CD4-positive, alpha-beta memory T cell (primary cell): ENCODE measurements around the gene ORAI1. TPM values are rescaled to one million over a fixed set of nuclear protein-coding genes. Genes with fewer than 3 reads are reported as not detected.
A peak's percentile ranks its signal among the peaks of the same experiment; 100 is the strongest.
"Not testable (repeated sequence)": the region's sequence is repeated elsewhere in the genome, so short reads cannot be mapped to it uniquely, and the experiment has no call there.

Source experiments
- CTCF ChIA-PET: fragments of 350-600 bp; sonication (Branson Sonifier 250); formaldehyde crosslinking; loops from one replicate; lab custom pipeline; 2021; ENCODE audit warnings: inconsistent platforms; ENCODE audit not compliant: partially characterized antibody; lab: Charles Lee
- POLR2A ChIA-PET: fragments of 350-600 bp; sonication (Branson Sonifier 250); formaldehyde crosslinking; loops from one replicate; lab custom pipeline; 2021; ENCODE audit not compliant: partially characterized antibody; lab: Charles Lee
- DNase-seq, 5 donors: peaks; one replicate each; pipeline versions ENCODE4 v3.0.0 to v3.0.0-alpha.2; 2020 to 2022; ENCODE audit warnings: mixed read lengths in 1 of 5
- H3K27ac ChIP-seq: one replicate; pipeline ENCODE4 v1.7.0; 2013; ENCODE audit warnings: low read depth, low read length
- H3K27me3 ChIP-seq: 2 replicates; pipeline ENCODE4 v1.7.0; 2013; ENCODE audit warnings: mild to moderate bottlenecking, low read length, moderate library complexity; ENCODE audit not compliant: insufficient read depth
- H3K36me3 ChIP-seq: 2 replicates; pipeline ENCODE4 v1.7.0; 2013; ENCODE audit warnings: mild to moderate bottlenecking, low read length, moderate library complexity; ENCODE audit not compliant: insufficient read depth
- H3K4me1 ChIP-seq: 2 replicates; pipeline ENCODE4 v1.7.0; 2013; ENCODE audit warnings: mild to moderate bottlenecking, low read length, moderate library complexity; ENCODE audit not compliant: insufficient read depth
- H3K4me3 ChIP-seq, 2 donors: one replicate each; pipeline ENCODE4 v1.7.0; 2013; ENCODE audit warnings: low read length in 2 of 2, mild to moderate bottlenecking in 1 of 2
- H3K9me3 ChIP-seq, 2 donors: one replicate each; pipeline ENCODE4 v1.7.0; 2013; ENCODE audit warnings: low read length in 2 of 2, control low read depth in 1 of 2; ENCODE audit not compliant: control insufficient read depth in 1 of 2
- H3K27ac Mint-ChIP-seq, 7 donors: one replicate each; pipeline ENCODE4 v1.8.0; 2020 to 2021; ENCODE audit warnings: mixed read lengths in 7 of 7, mild to moderate bottlenecking in 6 of 7, inconsistent platforms in 3 of 7, moderate library complexity in 3 of 7
- H3K27me3 Mint-ChIP-seq, 2 donors: one replicate each; pipeline ENCODE4 v1.8.0; 2020 to 2021; ENCODE audit warnings: mixed read lengths in 2 of 2
- H3K36me3 Mint-ChIP-seq, 2 donors: one replicate each; pipeline ENCODE4 v1.8.0; 2020 to 2021; ENCODE audit warnings: mixed read lengths in 2 of 2, inconsistent platforms in 1 of 2, mild to moderate bottlenecking in 1 of 2
- H3K4me1 Mint-ChIP-seq, 4 donors: one replicate each; pipeline ENCODE4 v1.8.0; 2020 to 2021; ENCODE audit warnings: mixed read lengths in 4 of 4, mild to moderate bottlenecking in 1 of 4
- H3K4me3 Mint-ChIP-seq, 8 donors: one replicate each; pipeline ENCODE4 v1.8.0; 2020 to 2021; ENCODE audit warnings: mixed read lengths in 8 of 8, mild to moderate bottlenecking in 7 of 8, moderate library complexity in 6 of 8, inconsistent platforms in 3 of 8
- H3K9me3 Mint-ChIP-seq, 8 donors: one replicate each; pipeline ENCODE4 v1.8.0; 2020 to 2021; ENCODE audit warnings: mixed read lengths in 8 of 8, mild to moderate bottlenecking in 5 of 8, inconsistent platforms in 3 of 8, moderate library complexity in 1 of 8
- intact Hi-C: fragments of 100-400 bp; cut with micrococcal nuclease; formaldehyde crosslinking; loops from one replicate; pipeline ENCODE4 v1.15.1; 2023
- polyA plus RNA-seq, 2 donors: library from polyadenylated mRNA; unstranded; fragments of 300-500 nt; fragmentation: Illumina TruSeq; gene quantifications; one replicate each; pipeline ENCODE4 v1.2.3, GENCODE V29; 2021
- total RNA-seq, 2 experiments: library from RNA; stranded (reverse); gene quantifications; one replicate each; pipeline ENCODE4 v1.2.3, GENCODE V29; 2021

Gene ORAI1
- total and polyA plus RNA-seq, 4 experiments from 2014 or later, result 48.8 to 235 (median 119) TPM

- POLR2A ChIA-PET, result interaction anchor here (1.2 to 7.5 kb wide), 4 partner anchors 8 to 87 kb away, joined by 3 to 305 read pairs (median 67); partner anchors contain the start of genes KDM2B and ORAI1
- peak overlapping the region in 4 of 8 donors; percentile 17 to 76 (median 63) for H3K4me3 Mint-ChIP-seq
Measured at GRCh38 chr12:121666829-121667228, 40.5 kb downstream of the ORAI1 start.

DNA sequence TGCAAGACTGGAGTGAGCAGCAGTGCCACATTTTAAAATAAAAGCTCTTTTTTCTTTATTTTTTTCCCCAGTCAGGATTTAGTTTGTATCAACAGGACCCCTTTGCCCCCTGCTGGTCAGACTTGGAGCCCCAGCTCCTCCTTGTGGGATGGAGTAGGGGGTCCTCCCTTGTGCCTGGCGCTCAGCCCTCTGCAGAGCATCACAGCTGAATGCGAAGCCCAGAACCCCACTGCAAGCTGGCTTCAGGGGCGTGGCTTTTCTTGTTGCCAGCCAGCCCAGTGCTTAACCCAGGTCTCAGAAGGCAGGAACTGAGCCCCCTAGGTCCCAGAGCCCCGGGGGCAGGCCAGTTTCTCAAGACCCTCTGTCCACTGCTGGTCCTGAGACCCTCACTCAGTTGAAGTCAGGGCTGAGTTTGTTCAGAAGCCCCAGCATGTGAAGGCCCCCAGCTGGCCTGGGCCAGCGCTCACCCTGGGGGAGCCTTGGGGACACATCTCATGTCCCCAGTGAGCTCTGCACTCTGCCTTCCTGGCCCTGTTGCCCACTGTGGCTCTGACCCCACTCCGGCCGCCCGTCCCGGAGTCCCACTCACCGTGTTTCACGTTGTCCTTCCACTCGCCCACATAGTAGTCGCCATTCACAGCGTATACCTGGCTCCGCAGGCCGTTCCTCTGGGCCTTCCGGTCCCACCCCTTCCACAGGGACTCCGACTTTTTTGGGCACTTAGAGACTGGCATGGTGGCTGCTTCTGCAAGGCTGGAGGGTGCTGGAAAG is 42.6 kb downstream of the ORAI1 start:
- Histone ChIP-seq H3K9me3 (no peaks in the 10 kb centered on the region), H3K36me3 (no peaks in the 10 kb centered on the region), H3K27me3 (no peaks in the 10 kb centered on the region), H3K27ac (no peak overlapping the region), H3K4me1 (peaks cover 62% of the 10 kb centered on the region), H3K4me3 (no peak overlapping the region)
- peak; percentile 36 to 62 (median 48) for DNase-seq
- Mint-ChIP-seq H3K27ac (peak overlapping the region; percentile 70 to 91 (median 84)), H3K4me3 (peak overlapping the region in 4 of 8 donors; percentile 21 to 62 (median 46)), H3K4me1 (peaks cover 26 to 71% (median 48%) of the 10 kb centered on the region in 4 donors), H3K36me3 (peaks cover 3 to 11% of the 10 kb centered on the region in 2 donors), H3K9me3 (peaks cover 0 to 2% (median 0%) of the 10 kb centered on the region in 8 donors), H3K27me3 (no peaks in the 10 kb centered on the region)
- intact Hi-C loops, result loop anchor here (1.0 kb wide), 1 partner anchor 117 kb away; no protein-coding TSS in a partner anchor
- CTCF ChIA-PET, result interaction anchor here (0.6 to 6.7 kb wide), 37 partner anchors 11 to 334 kb away, joined by 3 to 169 read pairs (median 5); partner anchors contain the start of gene ORAI1
- POLR2A ChIA-PET, result interaction anchor here (0.5 to 7.5 kb wide), 19 partner anchors 10 to 268 kb away, joined by 3 to 305 read pairs (median 4); partner anchors contain the start of gene ORAI1

More at GRCh38 chr12:121666829-121667228, 40.5 kb downstream of the ORAI1 start:
- H3K27ac ChIP-seq, H3K27me3 Mint-ChIP-seq, H3K36me3 Mint-ChIP-seq, H3K9me3 ChIP-seq, H3K4me3 ChIP-seq, DNase-seq, H3K36me3 ChIP-seq, H3K27me3 ChIP-seq, intact Hi-C loops, H3K9me3 Mint-ChIP-seq: not testable (repeated sequence)
- H3K27ac Mint-ChIP-seq, result peak overlapping the region; percentile 29 to 93 (median 84)
- CTCF ChIA-PET, result interaction anchor here (0.8 to 6.7 kb wide), 5 partner anchors 9 to 115 kb away, joined by 3 to 124 read pairs (median 20); no protein-coding TSS in a partner anchor
- H3K4me1 ChIP-seq, result peaks cover 73% of the 10 kb centered on the region
- H3K4me1 Mint-ChIP-seq, result peaks cover 24 to 74% (median 51%) of the 10 kb centered on the region in 4 donors

DNA sequence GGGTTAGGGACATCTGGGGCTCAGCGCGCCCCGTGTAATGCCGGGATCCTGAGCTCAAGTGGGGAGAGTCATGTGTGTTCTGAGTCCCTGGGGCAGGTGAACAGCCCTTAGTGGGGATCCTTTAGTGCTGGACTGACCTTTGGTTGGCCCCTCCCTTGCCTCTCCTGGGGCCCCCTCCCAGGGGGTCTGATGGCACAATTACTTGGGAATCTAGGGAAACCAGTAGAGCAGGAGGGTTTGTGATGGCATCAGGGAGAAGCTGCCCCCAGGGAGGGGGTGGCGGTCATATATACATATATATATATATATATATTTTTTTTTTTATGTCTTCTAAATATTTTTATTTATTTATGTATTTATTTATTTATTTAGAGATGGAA is 43.2 kb downstream of the ORAI1 start, which contains the start of gene MORN3:
MORN3 (minus strand) TSS at position 134 of the 380 bp plus-strand sequence. CDS start 171 bp downstream, outside the sequence.
- CTCF ChIA-PET, result interaction anchor here (0.8 to 6.7 kb wide), 16 partner anchors 11 to 192 kb away, joined by 3 to 169 read pairs (median 14); partner anchors contain the start of gene ORAI1

GRCh38 chr12:121673013-121673511 is 46.7 kb downstream of the ORAI1 start:
- peak in 1 of 5 donors; percentile 58 for DNase-seq
- peak overlapping the region; percentile 100 for H3K27ac Mint-ChIP-seq
- H3K9me3 ChIP-seq, result no peaks in the 10 kb centered on the region
- H3K4me1 ChIP-seq, result peaks cover 31% of the 10 kb centered on the region
- H3K4me3 ChIP-seq, result peak overlapping the region; percentile 53 to 62
- H3K27ac ChIP-seq, result peak overlapping the region; percentile 99
- intact Hi-C loops, result loop anchor here (2.0 to 10.0 kb wide), 3 partner anchors 92 to 268 kb away; partner anchors contain the start of genes KDM2B and RNF34
- ChIA-PET POLR2A (interaction anchor here (0.6 to 7.5 kb wide), 28 partner anchors 8 to 1929 kb away, joined by 3 to 305 read pairs (median 10); partner anchors contain the start of genes DDX55, KDM2B, ORAI1 and RHOF), CTCF (interaction anchor here (1.4 to 6.7 kb wide), 7 partner anchors 14 to 122 kb away, joined by 5 to 169 read pairs (median 52); partner anchors contain the start of genes KDM2B and ORAI1)
- peaks cover 0 to 10% of the 10 kb centered on the region in 2 donors for H3K36me3 Mint-ChIP-seq
- H3K4me3 Mint-ChIP-seq, result peak overlapping the region; percentile 90 to 99 (median 96)
- H3K4me1 Mint-ChIP-seq, result peaks cover 9 to 43% (median 25%) of the 10 kb centered on the region in 4 donors
- H3K27me3 Mint-ChIP-seq, result no peaks in the 10 kb centered on the region
- H3K36me3 ChIP-seq, result no peaks in the 10 kb centered on the region
- no peaks in the 10 kb centered on the region for H3K9me3 Mint-ChIP-seq
- H3K27me3 ChIP-seq, result no peaks in the 10 kb centered on the region

More for the DNA sequence above, 43.2 kb downstream of the ORAI1 start, which contains the start of gene MORN3:
- POLR2A ChIA-PET, result interaction anchor here (0.6 to 7.5 kb wide), 13 partner anchors 10 to 269 kb away, joined by 3 to 305 read pairs (median 7); partner anchors contain the start of gene ORAI1
- Mint-ChIP-seq H3K27me3 (no peaks in the 10 kb centered on the region), H3K4me3 (peak within 1 kb of the TSS in 4 of 8 donors; percentile 21 to 62 (median 50)), H3K27ac (peak within 1 kb of the TSS; percentile 70 to 100 (median 88)), H3K36me3 (peaks cover 3 to 10% of the 10 kb centered on the region in 2 donors), H3K9me3 (peaks cover 0 to 2% (median 0%) of the 10 kb centered on the region in 8 donors), H3K4me1 (peaks cover 23 to 67% (median 43%) of the 10 kb centered on the region in 4 donors)
- no peaks in the 10 kb centered on the region for H3K36me3 ChIP-seq
- H3K4me3 ChIP-seq, result no peak within 1 kb of the TSS
- H3K27ac ChIP-seq, result no peak within 1 kb of the TSS
- no peak for DNase-seq
- no peaks in the 10 kb centered on the region for H3K27me3 ChIP-seq
- no peaks in the 10 kb centered on the region for H3K9me3 ChIP-seq
- intact Hi-C loops, result no loop called here
- peaks cover 56% of the 10 kb centered on the region for H3K4me1 ChIP-seq

DNA sequence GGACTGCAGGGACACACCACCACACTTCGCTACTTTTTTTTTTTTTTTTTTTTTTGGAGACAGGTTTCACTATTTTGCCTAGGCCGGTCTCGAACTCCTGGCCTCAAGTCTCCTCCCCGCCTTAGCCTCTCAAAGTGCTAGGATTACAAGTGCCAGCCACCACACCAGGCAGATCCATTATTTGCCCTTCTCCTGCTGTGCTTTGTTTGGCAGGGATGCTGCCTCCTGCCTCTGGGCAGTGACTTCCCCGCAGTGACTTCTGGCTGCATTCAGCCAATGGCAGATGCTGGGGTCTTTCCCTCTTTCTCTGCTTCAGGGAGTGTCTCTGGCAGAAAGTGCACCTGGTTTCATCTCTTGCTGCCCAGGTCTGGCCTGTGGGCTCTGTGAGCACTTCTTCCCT is 49.9 kb downstream of the ORAI1 start:
- Mint-ChIP-seq H3K4me1 (peaks cover 9 to 32% (median 17%) of the 10 kb centered on the region in 4 donors), H3K36me3 (peaks cover 0 to 8% of the 10 kb centered on the region in 2 donors), H3K9me3 (no peaks in the 10 kb centered on the region), H3K4me3 (peak overlapping the region in 2 of 8 donors; percentile 5 to 13), H3K27ac (peak overlapping the region in 4 of 7 donors; percentile 2 to 79 (median 46)), H3K27me3 (no peaks in the 10 kb centered on the region)
- ChIA-PET CTCF (no interaction called here), POLR2A (interaction anchor here (1.1 kb wide), 1 partner anchor 48 kb away, joined by 5 read pairs; no protein-coding TSS in a partner anchor)
- Histone ChIP-seq H3K27ac (no peak overlapping the region), H3K27me3 (no peaks in the 10 kb centered on the region), H3K4me1 (peaks cover 16% of the 10 kb centered on the region), H3K36me3 (no peaks in the 10 kb centered on the region), H3K4me3 (no peak overlapping the region), H3K9me3 (no peaks in the 10 kb centered on the region)
- intact Hi-C loops, result loop anchor here (10.0 kb wide), 1 partner anchor 271 kb away; the partner anchor contains the start of gene RNF34
- DNase-seq, result no peak

DNA sequence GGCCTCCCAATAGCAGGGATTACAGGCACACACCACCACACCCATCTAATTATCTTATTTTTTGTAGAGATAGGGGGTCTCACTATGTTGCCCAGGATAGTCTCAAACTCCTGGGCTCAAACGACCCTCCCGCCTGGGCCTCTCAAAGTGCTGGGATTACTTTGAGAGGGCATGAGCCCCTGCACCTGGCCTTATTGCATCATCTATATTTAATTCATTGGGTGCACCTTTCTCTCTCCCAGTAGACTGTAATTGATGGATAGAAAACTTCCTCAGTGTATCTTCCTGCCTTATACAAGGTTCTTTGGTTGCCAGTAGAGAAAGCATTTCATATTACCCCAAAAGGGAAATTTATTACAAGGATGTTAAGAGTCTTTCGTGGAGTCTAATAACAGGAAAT is 52.0 kb downstream of the ORAI1 start:
- H3K27ac Mint-ChIP-seq, result peak overlapping the region in 2 of 7 donors; percentile 57 to 62
- no peaks in the 10 kb centered on the region for H3K9me3 ChIP-seq
- intact Hi-C loops, result loop anchor here (10.0 kb wide), 1 partner anchor 274 kb away; the partner anchor contains the start of gene RNF34
- peaks cover 4 to 15% (median 9%) of the 10 kb centered on the region in 4 donors for H3K4me1 Mint-ChIP-seq
- CTCF ChIA-PET, result interaction anchor here (4.1 to 5.5 kb wide), 4 partner anchors 10 to 179 kb away, joined by 20 to 78 read pairs (median 59); partner anchors contain the start of genes MORN3 and ORAI1
- no peak overlapping the region for H3K27ac ChIP-seq
- H3K27me3 ChIP-seq, result no peaks in the 10 kb centered on the region
- H3K36me3 Mint-ChIP-seq, result no peaks in the 10 kb centered on the region
- H3K27me3 Mint-ChIP-seq, result no peaks in the 10 kb centered on the region
- H3K4me3 Mint-ChIP-seq, result no peak overlapping the region
- H3K4me3 ChIP-seq, result no peak overlapping the region
- H3K4me1 ChIP-seq, result peaks cover 6% of the 10 kb centered on the region
- no peaks in the 10 kb centered on the region for H3K9me3 Mint-ChIP-seq
- no peaks in the 10 kb centered on the region for H3K36me3 ChIP-seq
- POLR2A ChIA-PET, result interaction anchor here (0.8 to 1.5 kb wide), 3 partner anchors 8 to 52 kb away, joined by 3 to 5 read pairs (median 4); partner anchors contain the start of gene ORAI1
- no peak for DNase-seq
